GM23338 (cell line): Measurements from ENCODE around the gene GDF7. TPM values are rescaled to one million over a fixed set of nuclear protein-coding genes. Genes with fewer than 3 reads are reported as not detected.

Source experiments
- ATAC-seq: fragments of 200-7000 bp; cut with Tn5 transposase; 3 replicates; pipeline ENCODE4 v1.9.1; 2020
- DNase-seq: peaks from one replicate; pipeline ENCODE4 v3.0.0-alpha.2; 2015; ENCODE audit warnings: low spot score
- H2AFZ ChIP-seq: fragments of 200-600 bp; sonication (generic); 2 replicates; pipeline ENCODE4 v1.8.0; 2016; ENCODE audit warnings: antibody characterized with exemption, mild to moderate bottlenecking, moderate library complexity
- H3F3A ChIP-seq: fragments of 200-600 bp; sonication (generic); replicated peaks from 2 replicates; pipeline ENCODE4 v1.8.0; 2017; ENCODE audit warnings: antibody characterized with exemption, mixed run types, low read depth
- H3K27ac ChIP-seq: fragments of 200-600 bp; sonication (generic); 2 replicates; pipeline ENCODE4 v1.6.1; 2016; ENCODE audit warnings: low read depth
- H3K27me3 ChIP-seq: fragments of 200-600 bp; sonication (generic); 2 replicates; pipeline ENCODE4 v1.8.0; 2016; ENCODE audit warnings: mild to moderate bottlenecking, mixed run types, moderate library complexity; ENCODE audit not compliant: insufficient read depth
- H3K36me3 ChIP-seq: fragments of 200-600 bp; sonication (generic); 2 replicates; pipeline ENCODE4 v1.8.0; 2016; ENCODE audit warnings: mild to moderate bottlenecking; ENCODE audit not compliant: insufficient read depth
- H3K4me1 ChIP-seq: fragments of 200-600 bp; sonication (generic); 2 replicates; pipeline ENCODE4 v1.8.0; 2016; ENCODE audit warnings: mild to moderate bottlenecking, moderate library complexity; ENCODE audit not compliant: insufficient read depth
- H3K4me2 ChIP-seq: fragments of 200-600 bp; sonication (generic); 2 replicates; pipeline ENCODE4 v1.7.1; 2017; ENCODE audit warnings: mixed run types
- H3K4me3 ChIP-seq: fragments of 200-600 bp; sonication (generic); 2 replicates; pipeline ENCODE4 v1.6.1; 2016; ENCODE audit warnings: mixed run types
- H3K79me2 ChIP-seq: fragments of 200-600 bp; sonication (generic); replicated peaks from 2 replicates; pipeline ENCODE4 v1.8.0; 2017; ENCODE audit warnings: mild to moderate bottlenecking; ENCODE audit not compliant: insufficient read depth
- H3K9me2 ChIP-seq: fragments of 200-600 bp; sonication (generic); 2 replicates; pipeline ENCODE4 v1.8.0; 2017; ENCODE audit not compliant: insufficient read depth
- H4K20me1 ChIP-seq: fragments of 200-600 bp; sonication (generic); replicated peaks from 2 replicates; pipeline ENCODE4 v1.8.0; 2017; ENCODE audit warnings: mild to moderate bottlenecking; ENCODE audit not compliant: insufficient read depth
- H3K27ac Mint-ChIP-seq: 2 replicates; pipeline ENCODE4 v1.8.0; 2020; ENCODE audit warnings: inconsistent platforms, mild to moderate bottlenecking, moderate library complexity, mixed read lengths
- H3K27me3 Mint-ChIP-seq: 3 replicates; pipeline ENCODE4 v1.8.0; 2022; ENCODE audit warnings: low read depth, mild to moderate bottlenecking, moderate library complexity, mixed read lengths, inconsistent platforms; ENCODE audit not compliant: insufficient read depth, poor library complexity
- H3K36me3 Mint-ChIP-seq: 3 replicates; pipeline ENCODE4 v1.8.0; 2021; ENCODE audit warnings: low read depth, mild to moderate bottlenecking, inconsistent platforms, moderate library complexity, mixed read lengths
- H3K4me1 Mint-ChIP-seq: 3 replicates; pipeline ENCODE4 v1.8.0; 2020; ENCODE audit warnings: mild to moderate bottlenecking, inconsistent platforms, mixed read lengths
- H3K4me3 Mint-ChIP-seq: 3 replicates; pipeline ENCODE4 v1.8.0; 2021; ENCODE audit warnings: moderate library complexity, mild to moderate bottlenecking, inconsistent platforms, mixed read lengths
- H3K9me3 Mint-ChIP-seq: 3 replicates; pipeline ENCODE4 v1.8.0; 2020; ENCODE audit warnings: moderate library complexity, mild to moderate bottlenecking, inconsistent platforms, mixed read lengths
- CREB1 ChIP-seq: fragments of 250-450 bp; sonication (Bioruptor Pico); IDR thresholded peaks from 2 replicates; pipeline ENCODE4 v1.5.0; 2020; ENCODE audit warnings: low read depth, mild to moderate bottlenecking, moderate library complexity
- CTCF ChIP-seq, 2 experiments: fragments of 200-600 bp in 1 of 2; sonication (generic) in 1 of 2; conservative IDR thresholded peaks; 2 replicates each; pipeline versions ENCODE4 v1.5.1 to v1.6.1; 2016 to 2017; ENCODE audit warnings: antibody characterized with exemption in 2 of 2, low read depth in 2 of 2, mild to moderate bottlenecking in 2 of 2, moderate library complexity in 1 of 2
- ETS1 ChIP-seq: IDR thresholded peaks from 2 replicates; pipeline ENCODE4 v1.6.1; 2016; ENCODE audit warnings: antibody characterized with exemption
- EZH2 ChIP-seq: fragments of 200-600 bp; sonication (generic); IDR thresholded peaks from one replicate; pipeline ENCODE4 v1.8.0; 2017; ENCODE audit warnings: antibody characterized with exemption, mild to moderate bottlenecking, low read depth; ENCODE audit not compliant: unreplicated experiment
- EZH2phosphoT487 ChIP-seq: fragments of 200-600 bp; sonication (generic); IDR thresholded peaks from one replicate; pipeline ENCODE4 v1.8.1; 2018; ENCODE audit warnings: antibody characterized with exemption; ENCODE audit not compliant: unreplicated experiment
- NANOG ChIP-seq: IDR thresholded peaks from 2 replicates; pipeline ENCODE4 v1.6.1; 2016; ENCODE audit warnings: antibody characterized with exemption, borderline replicate concordance
- REST ChIP-seq: IDR thresholded peaks from one replicate; pipeline ENCODE4 v1.6.1; 2018; ENCODE audit warnings: antibody characterized with exemption; ENCODE audit not compliant: unreplicated experiment
- STAT1 ChIP-seq: IDR thresholded peaks from one replicate; pipeline ENCODE4 v1.6.1; 2016; ENCODE audit warnings: antibody characterized with exemption; ENCODE audit not compliant: unreplicated experiment
- polyA plus RNA-seq: library from polyadenylated mRNA; unstranded; fragments of >200 nt; fragmentation: Nextera tagmentation; extraction: Ambion mirVana; gene quantifications from 2 replicates; pipeline ENCODE4 v1.2.1, GENCODE V29; 2016
- total RNA-seq: library from RNA; depleted of rRNA; stranded (reverse); fragments of >200 nt; shearing (Covaris generic); gene quantifications from 2 replicates; pipeline ENCODE4 v1.2.3, GENCODE V29; 2014

The GDF7 gene
- total and polyA plus RNA-seq, 2 experiments from 2014 or later: 0.19 to 0.52 TPM

- TF ChIP-seq REST (no peak), CTCF (conservative IDR thresholded peaks at IDR 0.05; ENCODE audit: low read depth in 2 of 2) (no peak)
- H3K4me2 ChIP-seq: no peak overlapping the region
- Mint-ChIP-seq H3K27me3 (peaks cover 7% of the 10 kb centered on the region), H3K36me3 (no peaks in the 10 kb centered on the region; the same call in 1 of the 3 replicates), H3K9me3 (no peaks in the 10 kb centered on the region), H3K27ac (no peak overlapping the region), H3K4me3 (no peak overlapping the region), H3K4me1 (peaks cover 3% of the 10 kb centered on the region)
- no peaks in the 10 kb centered on the region for H3K27me3 ChIP-seq
- ATAC-seq (no peak), DNase-seq (no peak)
- H3F3A ChIP-seq: no peaks in the 10 kb centered on the region
- no peaks in the 10 kb centered on the region for H3K36me3 ChIP-seq
- no peaks in the 10 kb centered on the region for H3K9me2 ChIP-seq
- no peak overlapping the region for H2AFZ ChIP-seq
- H3K79me2 ChIP-seq: no peaks in the 10 kb centered on the region
- H4K20me1 ChIP-seq: no peaks in the 10 kb centered on the region
- no peak overlapping the region for H3K4me3 ChIP-seq
- H3K27ac ChIP-seq: no peak overlapping the region
- peaks cover under 1% of the 10 kb centered on the region; the same call in 1 of the 2 replicates for H3K4me1 ChIP-seq
Observed at GRCh38 chr2:20640411-20641122, 26.4 kb upstream of the GDF7 start.

- H3K9me3 Mint-ChIP-seq: no peaks in the 10 kb centered on the region
- no peaks in the 10 kb centered on the region for H3K4me1 ChIP-seq
- H3K27me3 ChIP-seq: no peaks in the 10 kb centered on the region
- peaks cover 9% of the 10 kb centered on the region for H3K27me3 Mint-ChIP-seq
- no peaks in the 10 kb centered on the region for H3K36me3 ChIP-seq
- no peaks in the 10 kb centered on the region for H3F3A ChIP-seq
- H3K9me2 ChIP-seq: no peaks in the 10 kb centered on the region
- H3K4me1 Mint-ChIP-seq: no peaks in the 10 kb centered on the region; the same call in 2 of the 3 replicates
- no peak overlapping the region for H3K4me3 Mint-ChIP-seq
- H3K79me2 ChIP-seq: no peaks in the 10 kb centered on the region
- no peak overlapping the region for H3K27ac Mint-ChIP-seq
- no peak overlapping the region for H3K27ac ChIP-seq
- H3K4me2 ChIP-seq: no peak overlapping the region
- ATAC-seq (no peak), DNase-seq (no peak)
- no peaks in the 10 kb centered on the region; the same call in 1 of the 3 replicates for H3K36me3 Mint-ChIP-seq
- no peaks in the 10 kb centered on the region for H4K20me1 ChIP-seq
- H2AFZ ChIP-seq: no peak overlapping the region
- H3K4me3 ChIP-seq: no peak overlapping the region
- TF ChIP-seq CREB1 (CRISPR knock-in tag) (no peak), EZH2phosphoT487 (no peak), EZH2 (no peak), NANOG (no peak), STAT1 (no peak), ETS1 (no peak), REST (no peak)
Observed at GRCh38 chr2:20641123-20641985, 25.6 kb upstream of the GDF7 start.
